HUES48 (cell line): ENCODE data around the gene PAQR4.

Experiments
- H3K27ac ChIP-seq: one replicate; pipeline ENCODE4 v1.7.0; 2013; ENCODE audit warnings: low read depth, low read length, inconsistent platforms
- H3K27me3 ChIP-seq: 2 replicates; pipeline ENCODE4 v1.6.1; 2013; ENCODE audit warnings: mild to moderate bottlenecking, low read length; ENCODE audit not compliant: control insufficient read depth, insufficient read depth
- H3K36me3 ChIP-seq: 2 replicates; pipeline ENCODE4 v1.6.1; 2013; ENCODE audit warnings: low read length; ENCODE audit not compliant: control insufficient read depth, insufficient read depth
- H3K4me1 ChIP-seq: 2 replicates; pipeline ENCODE4 v1.6.1; 2013; ENCODE audit warnings: mild to moderate bottlenecking, low read length; ENCODE audit not compliant: control insufficient read depth, insufficient read depth
- H3K4me3 ChIP-seq: 2 replicates; pipeline ENCODE4 v1.5.1; 2013; ENCODE audit warnings: mild to moderate bottlenecking, low read depth, low read length
- H3K9ac ChIP-seq: 2 replicates; pipeline ENCODE4 v1.6.1; 2013; ENCODE audit warnings: mild to moderate bottlenecking, low read depth, low read length, moderate library complexity
- H3K9me3 ChIP-seq: 2 replicates; pipeline ENCODE4 v1.6.1; 2013; ENCODE audit warnings: low read length; ENCODE audit not compliant: control insufficient read depth, insufficient read depth

The PAQR4 gene

DNA sequence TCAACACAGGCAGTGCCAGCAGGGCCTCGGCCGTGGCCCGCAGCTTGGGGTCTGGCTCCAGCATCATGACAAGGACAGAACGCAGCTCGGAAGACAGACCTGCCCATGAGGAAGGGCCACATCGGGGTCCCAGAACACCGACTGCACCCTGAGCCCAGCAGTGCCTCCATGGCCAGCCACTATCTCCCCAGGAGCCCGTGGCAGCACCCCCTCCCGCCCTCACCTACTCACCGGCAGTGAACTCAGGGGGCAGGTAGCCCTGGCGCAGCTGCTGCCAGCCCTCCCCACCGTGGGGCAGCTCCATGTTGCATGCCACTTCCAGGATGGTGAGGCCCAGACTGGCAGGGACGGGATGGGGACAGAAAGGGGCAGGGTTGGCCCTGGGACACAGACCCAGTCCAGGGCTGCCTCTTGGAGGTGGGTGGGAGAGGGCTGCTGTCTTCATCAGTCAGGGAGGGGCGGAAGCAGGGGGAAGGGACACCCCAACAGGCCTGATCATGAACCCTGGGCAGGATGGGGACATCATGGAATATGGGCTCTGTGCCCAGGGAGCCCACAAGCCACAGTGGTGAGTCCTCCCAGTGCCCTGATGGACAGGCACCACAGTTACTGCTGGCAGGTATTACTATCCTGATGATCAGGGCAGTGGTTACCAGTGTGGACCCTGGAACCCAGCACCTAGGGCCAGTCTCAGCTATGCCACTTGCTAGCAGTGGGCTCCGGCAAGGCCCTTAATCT lies 5.3 kb downstream of the PAQR4 start:
- Histone ChIP-seq H3K27ac (no peak overlapping the region), H3K36me3 (peaks cover 75% of the 10 kb centered on the region), H3K4me1 (peaks cover 10% of the 10 kb centered on the region), H3K4me3 (no peak overlapping the region), H3K27me3 (no peaks in the 10 kb centered on the region), H3K9me3 (no peaks in the 10 kb centered on the region), H3K9ac (no peak overlapping the region)

DNA sequence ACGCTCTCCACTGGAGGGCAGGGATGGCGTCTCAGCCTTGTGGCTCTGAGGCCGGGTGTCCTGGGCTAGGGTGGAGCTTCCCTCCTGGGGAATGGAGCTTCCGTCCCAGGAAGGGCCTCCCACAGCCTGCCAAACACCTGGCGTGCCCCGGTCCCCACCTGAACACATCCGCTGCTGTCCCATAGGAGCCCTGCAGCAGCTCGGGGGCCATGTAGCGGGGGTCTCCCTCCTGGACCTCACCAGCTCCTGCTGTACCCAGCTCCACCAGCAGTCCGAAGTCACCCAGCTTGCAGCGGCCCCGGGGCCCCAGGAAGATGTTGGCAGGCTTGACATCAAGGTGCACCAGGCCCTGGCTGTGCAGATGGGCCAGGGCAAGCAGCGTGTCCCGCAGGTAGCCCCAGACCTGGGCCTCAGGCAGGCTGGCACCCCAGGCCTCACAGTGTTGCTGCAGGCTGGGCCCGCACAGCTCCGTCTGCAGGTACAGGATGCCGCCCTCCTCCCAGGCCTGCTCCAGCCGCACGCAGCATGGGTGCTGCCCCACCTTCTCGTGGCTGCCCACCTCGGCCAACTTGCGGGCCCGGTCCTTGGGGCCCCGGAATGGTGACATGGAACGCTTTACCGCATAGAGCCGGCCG lies 6.1 kb downstream of the PAQR4 start:
- Histone ChIP-seq H3K9ac (no peak overlapping the region), H3K9me3 (no peaks in the 10 kb centered on the region), H3K36me3 (peaks cover 75% of the 10 kb centered on the region), H3K4me1 (peaks cover 10% of the 10 kb centered on the region), H3K27ac (no peak overlapping the region), H3K27me3 (no peaks in the 10 kb centered on the region), H3K4me3 (no peak overlapping the region)

DNA sequence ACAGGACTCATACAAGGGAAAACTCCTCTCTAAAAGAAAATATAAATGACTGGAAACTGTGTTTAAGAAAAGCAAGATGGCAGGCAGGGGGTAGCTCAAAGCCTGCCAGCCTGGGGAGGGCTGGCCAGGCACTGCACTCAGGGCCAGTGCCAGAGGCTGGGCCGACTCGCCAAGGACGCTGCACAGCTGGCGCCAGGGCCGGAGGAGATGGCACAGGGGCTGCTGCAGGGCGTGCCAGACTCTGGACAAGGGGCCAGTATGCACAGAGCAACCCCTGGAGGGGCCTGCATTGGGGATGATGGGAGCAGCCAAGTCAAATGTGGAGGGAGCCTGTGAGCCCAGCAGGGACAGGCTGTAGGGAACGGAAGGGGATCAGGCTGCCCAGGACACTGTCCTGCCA lies 7.1 kb downstream of the PAQR4 start:
- peaks cover 74% of the 10 kb centered on the region for H3K36me3 ChIP-seq
- H3K4me1 ChIP-seq: peaks cover 10% of the 10 kb centered on the region
- H3K9ac ChIP-seq: no peak overlapping the region
- H3K4me3 ChIP-seq: no peak overlapping the region
- H3K27ac ChIP-seq: no peak overlapping the region
- H3K9me3 ChIP-seq: no peaks in the 10 kb centered on the region
- H3K27me3 ChIP-seq: no peaks in the 10 kb centered on the region

DNA sequence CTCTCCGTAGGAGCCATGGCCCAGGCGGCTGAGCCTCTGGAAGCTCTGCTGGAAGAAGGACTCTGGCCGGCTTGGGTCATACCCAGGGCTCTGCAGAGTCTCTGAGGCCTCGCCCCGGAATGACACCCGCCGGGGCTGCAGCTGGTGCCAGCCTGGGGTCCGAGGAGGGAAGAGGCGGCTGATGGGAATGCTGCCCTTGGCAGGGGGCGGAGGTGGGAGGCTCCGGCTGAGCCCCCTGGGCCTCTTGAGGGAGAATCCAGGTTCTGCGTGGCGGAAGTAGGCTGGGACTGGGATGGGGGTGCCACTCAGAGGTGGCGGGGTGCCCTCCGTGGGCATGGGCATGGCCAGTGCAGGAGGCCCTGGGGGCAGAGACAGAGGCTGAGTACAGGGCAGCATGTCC lies 7.5 kb downstream of the PAQR4 start:
- H3K9ac ChIP-seq: no peak overlapping the region
- H3K4me3 ChIP-seq: no peak overlapping the region
- H3K4me1 ChIP-seq: peaks cover 15% of the 10 kb centered on the region
- H3K27ac ChIP-seq: no peak overlapping the region
- H3K36me3 ChIP-seq: peaks cover 69% of the 10 kb centered on the region
- H3K27me3 ChIP-seq: no peaks in the 10 kb centered on the region
- H3K9me3 ChIP-seq: no peaks in the 10 kb centered on the region

DNA sequence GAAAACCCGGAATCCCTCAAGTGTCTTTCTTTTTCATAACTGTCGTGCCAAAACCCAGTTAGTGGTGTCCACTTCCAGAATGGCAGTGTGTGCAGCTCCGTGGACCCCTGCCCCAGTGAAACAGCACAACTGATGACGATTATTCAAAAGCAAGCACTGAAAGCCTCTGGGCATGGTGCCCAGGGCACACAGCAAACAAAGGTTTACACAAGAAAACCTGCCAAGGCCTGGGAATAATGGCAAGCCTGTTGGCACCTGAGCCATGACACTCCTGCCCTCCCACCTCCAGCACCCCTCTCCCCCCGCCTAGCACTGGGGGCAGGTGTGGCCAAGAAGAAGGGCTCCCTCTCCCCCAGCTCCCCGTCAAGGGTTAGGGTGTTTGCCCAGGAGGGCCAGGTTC lies 8.3 kb downstream of the PAQR4 start:
- H3K9me3 ChIP-seq: no peaks in the 10 kb centered on the region
- H3K4me1 ChIP-seq: peaks cover 23% of the 10 kb centered on the region
- no peak overlapping the region for H3K27ac ChIP-seq
- peaks cover 62% of the 10 kb centered on the region for H3K36me3 ChIP-seq
- H3K27me3 ChIP-seq: no peaks in the 10 kb centered on the region
- H3K4me3 ChIP-seq: no peak overlapping the region
- no peak overlapping the region for H3K9ac ChIP-seq

DNA sequence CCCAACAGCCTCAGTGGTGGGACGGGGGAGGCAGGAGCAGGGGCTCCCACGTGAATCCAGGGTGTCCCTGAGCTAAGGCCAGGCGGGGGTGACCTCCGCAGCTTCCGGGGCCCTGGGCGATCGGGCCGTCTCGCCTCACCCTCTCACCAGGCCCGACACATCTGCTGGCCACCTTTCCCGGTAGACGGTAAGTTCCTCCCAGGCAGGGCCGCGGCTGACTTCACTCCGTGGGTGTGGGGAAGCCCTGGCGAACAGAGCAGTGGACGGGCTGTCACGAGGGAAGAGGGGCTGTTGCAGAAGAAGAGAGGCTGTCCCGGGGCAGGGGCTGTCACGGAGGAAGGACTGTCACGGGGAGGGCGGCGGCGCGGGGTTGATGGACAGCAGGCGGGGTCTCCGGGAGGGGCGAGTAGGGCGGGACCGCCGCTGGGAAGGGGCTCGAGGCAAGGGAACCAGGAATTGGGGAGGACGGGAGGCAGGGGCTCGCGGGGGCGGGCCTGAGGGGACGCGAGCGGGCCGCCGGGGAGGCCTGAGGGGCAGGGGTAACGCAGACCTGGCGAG lies 10.6 kb downstream of the PAQR4 start:
- Histone ChIP-seq H3K36me3 (peaks cover 40% of the 10 kb centered on the region), H3K4me3 (peak overlapping the region; percentile 86)

DNA sequence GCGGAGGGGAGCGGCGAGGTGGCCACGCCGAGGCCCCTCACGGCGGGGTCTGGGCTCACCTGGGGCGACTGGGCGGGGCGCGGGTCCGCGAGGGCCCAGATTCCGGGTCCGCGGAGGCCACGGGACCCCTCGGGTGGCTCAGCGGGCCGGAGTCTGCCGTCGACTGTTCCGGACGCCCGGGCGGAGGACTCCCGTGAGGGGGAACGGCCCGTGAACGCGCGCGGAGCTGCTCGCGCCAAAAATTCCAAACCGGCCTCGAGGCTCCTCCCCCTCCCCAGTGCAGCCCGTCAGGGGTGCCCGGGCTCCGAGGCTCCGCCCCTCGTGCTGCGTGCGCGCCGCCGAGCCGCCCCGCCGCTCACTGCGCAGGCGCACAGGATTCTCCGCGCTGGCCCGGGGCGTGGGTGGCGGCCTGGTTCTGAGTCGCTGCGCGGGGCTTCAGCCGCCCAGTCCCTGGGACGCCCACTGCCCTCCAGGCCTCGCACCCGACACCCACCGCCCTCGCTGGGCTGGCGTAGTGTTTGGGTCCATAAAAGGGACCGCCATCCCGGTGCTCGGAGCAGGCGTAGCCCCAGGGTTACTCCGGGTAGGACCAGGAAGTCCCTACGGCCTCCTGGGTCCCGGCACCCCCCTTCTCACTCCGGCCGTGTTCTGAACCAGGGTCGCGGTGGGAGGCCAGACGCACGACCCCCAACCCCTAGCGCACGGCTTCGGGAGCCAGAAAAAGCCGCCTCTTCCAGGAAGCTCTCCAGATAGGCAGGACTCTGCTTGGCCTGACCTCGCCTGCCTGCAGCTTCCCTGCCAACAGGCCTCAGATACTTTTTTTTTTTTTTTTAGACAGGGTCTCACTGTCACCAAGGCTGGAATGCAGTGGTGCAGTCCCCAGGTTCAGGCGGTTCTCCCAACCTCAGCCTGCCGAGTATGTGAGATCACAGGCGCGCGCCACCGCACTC lies 11.4 kb downstream of the PAQR4 start, which contains the start of gene PKMYT1:
PKMYT1 (minus strand) TSS at position 220 of the 950 bp plus-strand sequence. CDS start 789 bp downstream, outside the sequence.
- Histone ChIP-seq H3K9ac (peak within 1 kb of the TSS; percentile 88), H3K27ac (peak within 1 kb of the TSS; percentile 98), H3K36me3 (peaks cover 32% of the 10 kb centered on the region), H3K4me3 (peak within 1 kb of the TSS; percentile 86), H3K9me3 (no peaks in the 10 kb centered on the region), H3K4me1 (peaks cover 27% of the 10 kb centered on the region), H3K27me3 (no peaks in the 10 kb centered on the region)

More for the DNA sequence above, 10.6 kb downstream of the PAQR4 start:
- Histone ChIP-seq H3K27me3 (no peaks in the 10 kb centered on the region), H3K4me1 (peaks cover 27% of the 10 kb centered on the region), H3K9ac (peak overlapping the region; percentile 88; the same call in 1 of the 2 replicates), H3K9me3 (no peaks in the 10 kb centered on the region), H3K27ac (peak overlapping the region; percentile 98)

DNA sequence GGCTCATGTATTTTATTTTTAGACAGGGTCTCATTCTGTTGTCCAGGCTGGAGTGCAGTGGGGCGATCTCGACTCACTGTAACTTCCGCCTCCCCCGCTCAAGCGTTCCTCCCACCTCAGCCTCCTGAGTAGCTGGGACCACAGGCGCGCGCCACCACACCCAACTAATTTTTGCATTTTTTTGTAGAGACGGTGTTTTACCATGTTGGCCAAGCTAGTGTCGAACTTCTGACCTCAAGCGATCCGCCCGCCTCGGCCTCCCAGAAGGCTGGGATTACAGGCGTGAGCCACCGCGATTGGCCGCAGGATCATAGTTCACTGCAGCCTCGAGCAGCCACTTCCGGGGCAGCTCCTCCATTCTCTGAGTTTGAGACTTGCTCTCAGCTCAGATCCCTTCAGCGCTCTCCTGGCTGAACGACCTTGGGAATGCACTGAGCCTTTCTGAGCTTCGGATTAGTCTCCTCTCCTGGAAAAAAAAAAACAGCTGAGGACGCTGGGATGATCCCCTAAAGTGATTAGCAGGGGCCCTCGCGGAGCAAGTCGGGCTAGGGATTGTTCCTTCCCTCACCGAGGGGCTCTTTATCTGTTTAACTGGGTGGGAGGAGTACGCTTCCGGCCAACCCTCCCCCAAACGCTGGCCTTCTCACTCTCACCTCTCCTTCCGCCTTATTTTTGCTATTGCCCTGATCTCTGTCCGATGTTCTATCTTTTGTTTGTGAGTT lies 12.2 kb downstream of the PAQR4 start:
- Histone ChIP-seq H3K9me3 (no peaks in the 10 kb centered on the region), H3K27ac (peak overlapping the region; percentile 98), H3K27me3 (no peaks in the 10 kb centered on the region), H3K4me3 (peak overlapping the region; percentile 86), H3K36me3 (peaks cover 24% of the 10 kb centered on the region), H3K4me1 (peaks cover 27% of the 10 kb centered on the region), H3K9ac (peak overlapping the region; percentile 88; the same call in 1 of the 2 replicates)

DNA sequence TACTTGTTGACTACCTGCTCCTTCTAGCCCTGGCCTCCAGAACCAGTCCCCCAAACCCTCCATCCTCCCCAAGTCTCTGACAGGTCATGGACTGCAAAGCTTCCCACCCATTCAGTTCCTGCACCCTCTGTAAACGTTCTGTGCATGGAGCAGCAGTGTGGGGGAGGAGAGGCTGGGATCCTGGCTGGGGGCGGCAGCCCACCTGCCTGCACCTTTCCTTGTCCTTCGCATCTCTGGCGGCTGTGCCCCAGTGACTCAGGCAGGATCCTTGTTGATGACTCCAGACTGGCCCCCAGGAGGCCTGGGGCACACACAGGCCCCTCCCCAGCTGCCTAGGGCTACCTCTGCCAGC lies 12.7 kb downstream of the PAQR4 start:
- Histone ChIP-seq H3K4me3 (peak overlapping the region; percentile 86), H3K9me3 (no peaks in the 10 kb centered on the region), H3K36me3 (peaks cover 19% of the 10 kb centered on the region), H3K27me3 (no peaks in the 10 kb centered on the region), H3K9ac (peak overlapping the region; percentile 88; the same call in 1 of the 2 replicates), H3K4me1 (peaks cover 27% of the 10 kb centered on the region), H3K27ac (peak overlapping the region; percentile 98)

DNA sequence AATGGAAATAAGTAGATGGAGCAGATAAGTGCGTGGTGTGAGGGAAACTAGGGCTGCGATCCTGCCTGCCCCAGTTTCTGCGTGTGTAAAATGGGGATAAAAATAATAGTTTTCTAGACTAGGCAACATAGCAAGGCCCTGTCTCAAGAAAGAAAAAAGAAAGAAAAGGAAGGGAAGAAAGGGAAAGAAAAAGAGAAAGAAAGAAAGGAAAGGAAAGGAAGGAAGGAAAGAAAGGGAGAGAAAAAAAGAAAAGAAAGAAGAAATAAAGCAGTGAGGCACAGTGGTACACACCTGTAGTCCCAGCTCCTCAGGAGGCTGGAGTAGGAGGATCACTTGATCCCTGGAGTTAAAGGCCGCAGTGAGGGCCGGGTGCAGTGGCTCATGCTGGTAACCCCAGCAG lies 13.3 kb downstream of the PAQR4 start:
- Histone ChIP-seq H3K4me3 (no peak overlapping the region), H3K4me1 (peaks cover 27% of the 10 kb centered on the region), H3K9me3 (no peaks in the 10 kb centered on the region), H3K27ac (peak overlapping the region; percentile 98), H3K27me3 (no peaks in the 10 kb centered on the region), H3K36me3 (peaks cover 13% of the 10 kb centered on the region), H3K9ac (no peak overlapping the region)
